Panc1 (cell line): ENCODE results near the gene PLCB1.

Experiments used
- CTCF ChIP-seq: fragments of 450-650 bp; IDR thresholded peaks from 2 replicates; pipeline ENCODE4 v1.5.1; 2017; ENCODE audit warnings: mild to moderate bottlenecking
- REST ChIP-seq, 2 experiments: IDR thresholded peaks; 2 replicates each; pipeline ENCODE4 v1.6.1; 2011 to 2012; ENCODE audit warnings: low read depth in 2 of 2, control low read depth in 1 of 2, low read length in 1 of 2, mild to moderate bottlenecking in 1 of 2, moderate library complexity in 1 of 2; ENCODE audit not compliant: insufficient read depth in 1 of 2
- SIN3A ChIP-seq: IDR thresholded peaks from 2 replicates; pipeline ENCODE4 v1.6.1; 2012; ENCODE audit warnings: low read depth, mild to moderate bottlenecking, low read length, moderate library complexity, borderline replicate concordance; ENCODE audit not compliant: insufficient read depth
- TCF7L2 ChIP-seq: IDR thresholded peaks from 2 replicates; pipeline ENCODE4 v1.6.1; 2011; ENCODE audit warnings: mild to moderate bottlenecking, low read depth, low read length, inconsistent platforms

- TF ChIP-seq CTCF (no peak), REST (IDR thresholded peaks at IDR 0.05; ENCODE audit: insufficient read depth in 1 of 2, low read depth in 2 of 2, low read length in 1 of 2) (no peak), SIN3A (no peak), TCF7L2 (no peak)
These were observed 712.1 kb downstream of the PLCB1 start for GRCh38 chr20:8844179-8844578.
